HG03135 (cell line): ENCODE measurements around the gene VANGL1.

Experiments
- ATAC-seq: cut with Tn5 transposase; IDR thresholded peaks from one replicate; pipeline ENCODE4 v1.9.1; 2021; ENCODE audit warnings: mild to moderate bottlenecking, moderate library complexity; ENCODE audit not compliant: unreplicated experiment

VANGL1 gene

GRCh38 chr1:115643666-115644065 lies 1.9 kb downstream of the VANGL1 start:
- ATAC-seq = no peak

GRCh38 chr1:115644109-115644508 lies 2.3 kb downstream of the VANGL1 start:
- no peak for ATAC-seq

- no peak for ATAC-seq
These were observed 5.3 kb downstream of the VANGL1 start for GRCh38 chr1:115647047-115647446.

GRCh38 chr1:115647507-115647906 lies 5.7 kb downstream of the VANGL1 start:
- no peak for ATAC-seq

GRCh38 chr1:115647919-115648650 lies 6.3 kb downstream of the VANGL1 start:
- no peak for ATAC-seq

- ATAC-seq = peak; percentile 83
These were observed 7.2 kb downstream of the VANGL1 start for GRCh38 chr1:115648717-115649691.

- no peak for ATAC-seq
These were observed 8.2 kb downstream of the VANGL1 start for GRCh38 chr1:115649964-115650363.

- ATAC-seq = no peak
These were observed 9.2 kb downstream of the VANGL1 start for GRCh38 chr1:115650961-115651360.

DNA sequence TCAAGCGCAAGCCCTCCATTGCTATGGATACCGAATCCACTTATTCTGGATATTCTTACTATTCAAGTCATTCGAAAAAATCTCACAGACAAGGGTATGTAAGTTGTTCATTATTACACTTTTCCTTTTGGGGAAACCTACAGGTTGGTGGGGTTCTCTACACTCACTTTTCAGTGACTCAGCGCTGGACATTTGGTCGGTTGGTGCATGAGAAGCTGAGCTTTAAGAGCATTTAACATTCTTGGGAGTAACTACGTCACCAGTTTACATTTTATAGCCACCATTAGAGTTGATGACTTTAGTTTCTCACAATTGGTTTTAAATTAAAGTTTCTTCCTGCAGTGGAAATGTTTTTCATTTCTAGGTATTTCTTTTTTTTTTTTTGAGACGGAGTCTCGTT lies 9.6 kb downstream of the VANGL1 start:
- ATAC-seq = no peak

DNA sequence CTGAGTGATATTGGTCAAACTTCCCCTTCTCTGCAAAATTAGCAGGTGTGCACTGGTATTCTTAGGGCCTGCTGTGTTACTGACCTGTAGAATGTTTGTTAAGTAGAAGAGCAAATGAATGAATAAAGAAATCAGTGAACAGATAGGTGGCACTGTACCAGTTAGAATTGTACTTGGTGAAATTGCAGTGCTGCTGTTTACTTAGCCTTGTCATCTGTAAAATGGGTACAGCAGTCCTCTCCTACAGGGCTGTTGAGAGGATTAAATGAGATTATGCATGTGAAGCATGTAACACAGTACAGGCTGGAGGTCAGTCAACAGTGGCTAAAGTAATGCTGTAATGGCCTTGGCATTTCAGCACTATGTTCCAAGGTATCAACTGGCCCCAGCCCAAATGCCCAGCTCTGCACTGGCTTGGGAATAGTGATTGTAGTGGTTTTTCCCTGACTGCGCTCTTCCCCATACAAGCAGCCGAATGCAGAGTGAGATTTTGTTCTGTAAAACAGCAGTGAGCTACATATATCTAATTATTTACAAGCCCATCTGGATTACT lies 10.5 kb downstream of the VANGL1 start:
- ATAC-seq = no peak

- ATAC-seq = no peak
These were observed 12.4 kb downstream of the VANGL1 start for GRCh38 chr1:115654125-115654524.

DNA sequence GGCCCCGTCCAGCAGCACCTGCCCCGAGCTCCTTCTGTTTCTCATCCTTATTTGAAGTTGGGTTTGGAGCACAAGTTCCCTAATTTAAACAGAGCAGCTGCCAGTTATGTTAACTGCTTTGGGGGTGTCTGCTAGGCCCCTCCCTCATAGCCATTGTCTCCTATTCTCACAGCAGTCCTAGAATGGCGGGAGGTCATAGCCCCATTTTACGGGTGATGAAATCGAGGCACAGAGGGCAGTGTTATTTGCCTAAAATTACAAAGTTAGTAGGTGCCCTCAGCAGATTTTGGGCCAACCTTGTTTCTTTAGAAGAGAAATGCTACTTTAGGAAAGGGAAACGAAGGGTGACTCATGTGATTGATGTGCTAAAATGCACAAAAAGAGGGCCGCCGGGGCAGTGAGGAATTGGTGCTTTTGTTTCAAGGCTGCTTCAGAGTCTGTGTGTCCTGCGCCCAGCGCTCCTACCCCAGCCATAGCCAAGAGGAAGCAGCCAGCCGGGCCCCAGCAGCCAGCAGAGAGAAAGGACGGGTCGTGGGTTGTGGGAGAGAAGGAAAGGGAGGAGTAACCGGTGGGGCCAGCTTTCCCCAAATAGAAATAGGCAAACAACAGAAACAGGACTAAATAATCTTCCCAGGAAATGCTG lies 13.0 kb downstream of the VANGL1 start:
- no peak for ATAC-seq

- no peak for ATAC-seq
These were observed 13.5 kb downstream of the VANGL1 start for GRCh38 chr1:115655306-115655663.

DNA sequence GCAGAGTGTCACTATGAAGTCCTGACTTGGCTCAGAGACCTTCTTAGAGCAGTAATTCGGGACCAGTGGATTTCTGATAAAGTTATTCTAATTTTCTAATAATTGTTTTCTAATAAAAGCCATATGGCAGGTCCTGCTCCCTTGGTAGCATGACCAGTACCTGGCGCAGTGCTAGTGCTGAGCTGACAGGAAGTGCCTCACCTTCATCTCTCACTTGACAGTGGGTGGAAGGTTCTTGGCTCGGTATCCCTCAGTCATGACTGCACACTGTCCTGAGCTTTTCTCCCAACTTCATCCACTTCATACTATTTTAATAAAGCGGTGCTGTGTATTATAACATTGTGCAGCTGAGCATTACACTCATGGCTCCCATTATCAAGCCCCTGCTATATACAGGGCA lies 14.1 kb downstream of the VANGL1 start:
- ATAC-seq = no peak

DNA sequence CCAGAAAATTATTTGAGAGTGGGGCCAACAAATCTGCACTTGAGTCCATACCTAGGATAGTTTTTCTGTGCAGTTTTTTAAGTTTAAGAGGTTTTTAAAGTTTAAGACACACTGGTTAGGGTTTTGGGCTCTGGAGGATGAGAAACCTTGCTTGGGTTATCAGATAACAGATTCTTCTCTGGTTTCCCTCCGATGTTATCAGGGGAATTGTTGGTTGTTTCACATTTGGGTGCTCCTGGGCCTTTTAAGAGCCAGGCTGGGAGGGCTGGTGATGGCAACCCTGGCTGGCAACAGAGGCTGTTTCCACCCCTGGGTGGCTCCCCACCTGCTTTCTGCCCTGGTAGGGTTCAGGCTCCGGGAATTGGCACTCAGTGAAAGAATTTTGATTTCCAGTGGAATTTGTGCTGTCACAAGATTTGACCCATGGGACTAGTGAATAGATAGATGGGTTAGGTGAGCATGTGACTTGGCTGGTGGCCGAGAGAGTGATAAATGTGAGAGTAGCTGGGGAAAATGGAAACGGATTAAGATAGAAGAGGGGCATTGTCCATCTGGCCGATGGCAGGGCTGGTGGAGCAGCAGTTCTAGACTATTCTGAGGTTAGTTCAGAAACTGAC lies 14.8 kb downstream of the VANGL1 start:
- ATAC-seq = no peak

- no peak for ATAC-seq
These were observed 16.9 kb downstream of the VANGL1 start for GRCh38 chr1:115658646-115659045.

GRCh38 chr1:115660151-115660550 lies 18.4 kb downstream of the VANGL1 start:
- no peak for ATAC-seq

- no peak for ATAC-seq
These were observed 19.4 kb downstream of the VANGL1 start for GRCh38 chr1:115661157-115661556.

DNA sequence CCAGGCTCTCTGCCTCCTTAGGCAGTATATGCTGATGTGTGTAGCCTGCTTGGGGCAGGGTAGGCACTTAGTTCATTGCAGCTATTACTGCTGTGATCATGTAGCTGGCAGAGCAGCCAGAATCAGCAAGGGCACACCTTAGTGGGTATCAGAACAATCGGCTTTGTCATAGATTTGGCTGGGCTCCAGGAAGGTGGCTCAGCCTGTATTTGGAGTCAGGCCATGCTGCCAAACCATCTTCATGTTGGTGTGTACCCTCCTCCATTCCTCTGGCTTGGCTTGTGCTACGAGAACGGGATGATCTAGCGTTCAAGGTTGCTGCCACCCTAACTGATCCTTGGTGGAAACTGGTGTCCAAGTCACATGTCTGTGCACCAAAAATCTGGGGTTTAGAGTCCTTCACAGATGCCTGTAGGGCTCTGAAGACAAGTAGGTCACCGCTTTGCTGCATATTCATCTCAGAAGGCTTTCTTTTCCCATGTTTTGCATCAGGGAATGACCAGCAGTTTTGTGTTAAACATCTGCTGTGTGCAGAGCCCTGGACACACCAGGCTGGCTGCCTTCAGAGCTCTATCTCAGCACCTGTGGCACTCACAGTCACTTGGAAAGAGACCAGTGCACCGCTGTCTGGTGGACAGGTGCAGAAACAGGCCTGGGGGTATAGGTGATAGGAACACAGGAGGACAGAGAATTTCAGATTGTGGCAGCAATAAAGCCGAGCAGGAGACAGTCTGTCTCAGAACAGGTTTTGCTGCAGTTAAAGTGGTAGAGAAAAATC lies 23.7 kb downstream of the VANGL1 start:
- ATAC-seq = no peak

GRCh38 chr1:115666206-115666605 lies 24.4 kb downstream of the VANGL1 start:
- ATAC-seq = no peak
